Body of pancreas (tissue), 4 donors: ENCODE data around the gene CD81. TPM values are rescaled to one million over a fixed set of nuclear protein-coding genes. Genes with fewer than 3 reads are reported as not detected.

Experiments used
- ATAC-seq: fragments of 150-250 bp; one replicate; pipeline ENCODE4 v1.9.1; 2016
- DNase-seq, 4 donors: peaks; one replicate each; pipeline ENCODE4 v3.0.0-alpha.2; 2019
- H3K27ac ChIP-seq, 4 donors: fragments of 200-600 bp; sonication (generic); 1 replicate in 3 of 4; 2 replicates in 1 of 4; pipeline versions ENCODE4 v1.5.1 to v1.6.1; 2016 to 2019; ENCODE audit warnings: mild to moderate bottlenecking in 1 of 4, mixed read lengths in 1 of 4, moderate library complexity in 1 of 4
- H3K27me3 ChIP-seq, 2 donors: fragments of 200-600 bp; sonication (generic); one replicate each; pipeline ENCODE4 v1.6.0; 2016; ENCODE audit warnings: mild to moderate bottlenecking in 1 of 2
- H3K36me3 ChIP-seq, 2 donors: fragments of 200-600 bp; sonication (generic); replicated peaks in 1 of 2; 2 replicates each; pipeline ENCODE4 v1.5.1; 2016; ENCODE audit warnings: low read depth in 2 of 2; ENCODE audit not compliant: insufficient read depth in 1 of 2
- H3K4me1 ChIP-seq: fragments of 200-600 bp; sonication (generic); one replicate; pipeline ENCODE4 v1.6.0; 2016
- H3K4me3 ChIP-seq, 2 donors: fragments of 200-600 bp; sonication (generic); 1 replicate in 1 of 2; 2 replicates in 1 of 2; pipeline ENCODE4 v1.5.1; 2016 to 2019
- H3K9me3 ChIP-seq, 3 donors: fragments of 200-600 bp; sonication (generic); 1 replicate in 2 of 3; 2 replicates in 1 of 3; pipeline ENCODE4 v1.5.1; 2016
- POLR2A ChIP-seq, 3 donors: fragments of 450-650 bp; IDR thresholded peaks; one replicate each; pipeline ENCODE4 v1.6.1; 2016; ENCODE audit warnings: antibody characterized with exemption in 3 of 3, mild to moderate bottlenecking in 2 of 3
- WGBS, 2 donors: methylation state at CpG; one replicate each; pipeline ENCODE4 v1.1.5; 2017; 5-methylcytosine and 5-hydroxymethylcytosine counted together
- intact Hi-C: fragments of 100-400 bp; cut with DNase I; formaldehyde crosslinking; loops from one replicate; pipeline ENCODE4 v1.15.1; 2023
- total RNA-seq, 2 donors: library from RNA; depleted of rRNA; stranded (reverse); fragments of >200 nt; gene quantifications; one replicate each; pipeline ENCODE4 v1.1.0, GENCODE V29; 2016
- TF ChIP-seq, protein P1 (sequence below), 7 experiments: fragments of 450-650 bp in 4 of 7; fragments of 200-600 bp in 3 of 7; sonication (generic) in 3 of 7; IDR thresholded peaks; one replicate each; pipeline ENCODE4 v1.5.1; 2016 to 2019; ENCODE audit warnings: antibody characterized with exemption in 7 of 7

Gene CD81
- total RNA-seq, 2 donors from 2014 or later = 217 to 332 TPM

DNA sequence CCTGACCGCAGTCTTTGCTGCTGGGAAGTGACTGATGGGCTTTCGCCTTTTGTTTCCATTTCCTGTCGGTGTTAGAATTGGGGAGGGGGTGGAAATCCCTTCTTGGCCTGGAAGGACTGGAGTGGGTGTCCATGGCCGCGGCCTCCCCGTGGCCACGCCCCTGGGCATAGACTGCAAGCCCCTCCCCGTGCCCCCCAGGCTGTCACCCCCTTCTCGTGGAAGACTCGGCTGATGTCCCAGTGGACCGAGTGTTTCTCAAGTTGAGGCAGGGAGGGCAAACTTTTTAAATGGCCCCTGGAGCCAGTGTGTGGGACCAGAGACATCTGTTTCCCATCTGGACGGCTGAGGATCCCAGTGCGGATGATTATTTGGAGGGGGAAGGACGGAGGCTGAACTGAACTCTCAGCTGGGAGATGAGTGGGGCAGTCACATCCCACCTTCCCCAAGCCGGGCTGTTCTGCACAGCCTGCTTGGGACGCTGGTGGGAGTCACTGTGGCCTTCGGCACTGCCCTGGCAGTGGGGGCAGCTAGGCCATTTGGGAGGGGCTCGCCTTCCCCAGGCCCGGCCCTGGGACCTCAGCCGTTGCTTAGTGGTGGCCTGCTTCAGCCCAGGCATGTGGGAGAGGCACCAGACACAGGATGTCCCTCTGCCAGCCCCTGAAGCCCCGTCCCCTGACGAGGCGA is 1.6 kb downstream of the CD81 start:
- H3K27me3 ChIP-seq = no peaks in the 10 kb centered on the region
- peak overlapping the region; percentile 96 to 98 for H3K4me3 ChIP-seq
- no peaks in the 10 kb centered on the region for H3K9me3 ChIP-seq
- 7 to 11% methylated on average over 9 to 23 of the region's 23 CpGs for WGBS, 2 donors
- H3K27ac ChIP-seq = peak overlapping the region; percentile 92 to 97 (median 96)
- TF ChIP-seq POLR2A (IDR thresholded peaks at IDR 0.05) = no peak
- TF ChIP-seq, protein P1, sequence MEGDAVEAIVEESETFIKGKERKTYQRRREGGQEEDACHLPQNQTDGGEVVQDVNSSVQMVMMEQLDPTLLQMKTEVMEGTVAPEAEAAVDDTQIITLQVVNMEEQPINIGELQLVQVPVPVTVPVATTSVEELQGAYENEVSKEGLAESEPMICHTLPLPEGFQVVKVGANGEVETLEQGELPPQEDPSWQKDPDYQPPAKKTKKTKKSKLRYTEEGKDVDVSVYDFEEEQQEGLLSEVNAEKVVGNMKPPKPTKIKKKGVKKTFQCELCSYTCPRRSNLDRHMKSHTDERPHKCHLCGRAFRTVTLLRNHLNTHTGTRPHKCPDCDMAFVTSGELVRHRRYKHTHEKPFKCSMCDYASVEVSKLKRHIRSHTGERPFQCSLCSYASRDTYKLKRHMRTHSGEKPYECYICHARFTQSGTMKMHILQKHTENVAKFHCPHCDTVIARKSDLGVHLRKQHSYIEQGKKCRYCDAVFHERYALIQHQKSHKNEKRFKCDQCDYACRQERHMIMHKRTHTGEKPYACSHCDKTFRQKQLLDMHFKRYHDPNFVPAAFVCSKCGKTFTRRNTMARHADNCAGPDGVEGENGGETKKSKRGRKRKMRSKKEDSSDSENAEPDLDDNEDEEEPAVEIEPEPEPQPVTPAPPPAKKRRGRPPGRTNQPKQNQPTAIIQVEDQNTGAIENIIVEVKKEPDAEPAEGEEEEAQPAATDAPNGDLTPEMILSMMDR (IDR thresholded peaks at IDR 0.05) = no peak
- intact Hi-C loops = no loop called here
- H3K36me3 ChIP-seq = no peaks in the 10 kb centered on the region
- DNase-seq (peak in 2 of 4 donors; percentile 44 to 47), ATAC-seq (no peak)
- peaks cover 82% of the 10 kb centered on the region for H3K4me1 ChIP-seq

DNA sequence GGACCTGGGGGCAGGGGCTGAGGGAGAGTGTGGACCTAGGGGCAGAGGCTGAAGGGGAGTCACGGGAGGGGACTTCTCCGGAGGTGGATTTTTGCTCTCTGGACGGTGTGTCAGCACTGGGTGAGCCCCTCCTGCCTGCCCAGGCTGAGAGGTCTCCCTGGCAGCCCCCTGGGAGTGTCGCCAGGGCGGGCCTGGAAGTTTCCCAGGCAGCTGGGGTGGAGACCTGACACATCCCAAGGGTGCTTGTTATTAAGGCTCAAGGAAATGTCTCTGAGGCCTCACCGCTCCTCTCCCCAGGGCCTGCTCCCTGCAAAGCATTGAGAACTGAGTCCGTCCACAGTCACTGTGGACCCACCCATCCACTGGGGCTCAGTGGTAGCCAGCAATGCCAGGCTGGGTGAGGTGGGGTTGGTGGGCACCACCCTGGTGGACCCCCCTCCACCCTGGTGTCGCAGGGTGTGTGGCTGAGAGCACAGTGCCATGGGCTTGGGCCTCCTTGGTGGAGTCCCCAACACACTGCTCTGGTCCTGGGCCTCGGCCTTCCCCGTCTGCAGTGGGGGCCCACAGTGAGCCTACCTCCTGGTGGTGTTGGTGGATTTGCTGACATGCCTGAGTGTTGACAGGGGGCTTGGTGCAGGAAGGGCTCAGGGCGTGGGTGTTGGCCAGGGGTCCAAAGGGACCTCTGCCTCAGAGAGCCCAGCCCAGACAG is 2.5 kb downstream of the CD81 start:
- H3K36me3 ChIP-seq = no peaks in the 10 kb centered on the region
- peak overlapping the region; percentile 53 to 97 (median 90) for H3K27ac ChIP-seq
- H3K4me3 ChIP-seq = no peak overlapping the region
- H3K4me1 ChIP-seq = peaks cover 81% of the 10 kb centered on the region
- H3K27me3 ChIP-seq = no peaks in the 10 kb centered on the region
- ATAC-seq = no peak
- peak in 1 of 4 donors; percentile 14 for DNase-seq
- H3K9me3 ChIP-seq = no peaks in the 10 kb centered on the region
- TF ChIP-seq POLR2A (IDR thresholded peaks at IDR 0.05) = no peak
- TF ChIP-seq, protein P1 (IDR thresholded peaks at IDR 0.05) = no peak
- intact Hi-C loops = no loop called here
- WGBS, 2 donors = 64 to 70% methylated on average over 6 to 11 of the region's 11 CpGs

DNA sequence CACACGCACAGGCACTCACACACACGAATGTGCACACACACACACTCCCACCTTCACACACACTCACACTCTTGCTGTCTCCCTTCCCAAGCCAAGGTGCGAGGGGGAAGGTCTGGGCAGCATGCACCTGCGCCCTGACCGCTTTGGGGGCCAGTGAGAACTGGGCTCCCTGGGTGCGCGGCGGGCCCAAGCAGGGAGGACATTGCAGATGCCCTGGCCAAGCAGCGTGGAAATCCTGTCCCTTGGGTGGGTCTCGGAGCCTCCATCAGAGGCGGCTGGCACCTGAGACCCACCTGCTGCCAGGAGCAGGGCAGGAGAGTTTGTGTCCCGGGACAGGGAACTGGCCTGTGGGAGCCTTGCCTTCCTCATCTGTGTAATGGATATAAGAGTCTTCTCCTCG is 3.3 kb downstream of the CD81 start:
- TF ChIP-seq POLR2A (IDR thresholded peaks at IDR 0.05) = no peak
- TF ChIP-seq, protein P1 (IDR thresholded peaks at IDR 0.05) = no peak
- Histone ChIP-seq H3K27me3 (no peaks in the 10 kb centered on the region), H3K27ac (peak overlapping the region; percentile 53 to 97 (median 77)), H3K4me3 (no peak overlapping the region), H3K36me3 (no peaks in the 10 kb centered on the region), H3K9me3 (no peaks in the 10 kb centered on the region), H3K4me1 (peaks cover 81% of the 10 kb centered on the region)
- WGBS, 2 donors = 66 to 72% methylated on average over 3 to 13 of the region's 13 CpGs
- ATAC-seq (no peak), DNase-seq (no peak)
- intact Hi-C loops = no loop called here

DNA sequence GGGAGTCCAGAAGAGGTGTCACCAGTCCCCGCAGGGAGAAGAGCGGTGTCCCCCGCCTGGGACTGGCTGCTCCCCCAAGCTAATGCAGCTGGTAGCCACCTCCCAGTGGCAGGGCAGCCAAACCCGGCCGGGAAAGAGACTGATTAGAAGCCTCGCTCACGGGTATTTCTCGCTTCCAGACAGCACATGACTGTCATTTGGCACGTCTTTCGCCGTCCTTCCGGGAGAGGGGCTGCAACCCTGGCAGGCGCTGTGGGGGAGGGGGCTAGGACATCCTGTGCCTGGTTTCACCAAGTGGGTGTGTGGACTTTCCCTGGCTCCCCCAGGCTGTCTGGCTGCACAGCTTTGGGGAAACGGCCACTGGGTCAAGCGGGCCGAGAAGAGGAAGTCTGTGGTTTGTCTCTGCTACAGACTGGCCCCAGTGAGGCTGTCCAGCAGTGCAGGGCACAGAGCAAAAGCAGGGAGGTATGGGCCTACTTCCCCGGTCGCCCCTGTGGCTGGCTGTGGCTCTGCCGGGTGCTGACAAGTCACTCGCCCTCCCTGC is 3.8 kb downstream of the CD81 start:
- no peak for ATAC-seq
- Histone ChIP-seq H3K9me3 (no peaks in the 10 kb centered on the region), H3K27me3 (no peaks in the 10 kb centered on the region), H3K36me3 (no peaks in the 10 kb centered on the region), H3K4me1 (peaks cover 80% of the 10 kb centered on the region), H3K4me3 (no peak overlapping the region), H3K27ac (peak overlapping the region; percentile 53 to 97 (median 77))
- intact Hi-C loops = no loop called here
- DNase-seq = peak in 3 of 4 donors; percentile 53 to 87 (median 57)
- 65 to 68% methylated on average over 15 to 17 of the region's 20 CpGs for WGBS, 2 donors
- TF ChIP-seq, protein P1 (IDR thresholded peaks at IDR 0.05) = no peak
- TF ChIP-seq POLR2A (IDR thresholded peaks at IDR 0.05) = peak in 2 of 3 donors; percentile 30 to 65
